A549 (cell line): ENCODE measurements around the gene KLF5. TPM values are rescaled to one million over a fixed set of nuclear protein-coding genes. Genes with fewer than 3 reads are reported as not detected.
A peak's percentile ranks its signal among the peaks of the same experiment; 100 is the strongest.

ENCODE experiments used
- ATAC-seq, 2 experiments: fragments of 200-7000 bp in 1 of 2; fragments of >200 bp in 1 of 2; cut with Nextera tagmentation in 1 of 2; cut with Tn5 transposase in 1 of 2; 3 replicates each; pipeline versions ENCODE4 v1.8.0 to v1.9.1; 2018 to 2020; ENCODE audit warnings: mild to moderate bottlenecking in 1 of 2, moderate library complexity in 1 of 2
- CTCF ChIA-PET: fragments of 300-600 bp; sonication (Branson Sonifier 250); formaldehyde crosslinking; extraction: SDS; loops from one replicate; lab custom pipeline; 2021; ENCODE audit warnings: antibody characterized with exemption, inconsistent platforms; lab: Yijun Ruan, JAX
- POLR2A ChIA-PET: fragments of 350-600 bp; formaldehyde crosslinking; extraction: SDS; loops from one replicate; lab custom pipeline; 2021; ENCODE audit warnings: antibody characterized with exemption, inconsistent platforms; lab: Yijun Ruan, JAX
- DNase-seq, 2 experiments: peaks; one replicate each; pipeline versions ENCODE4 v3.0.0 to v3.0.0-alpha.2; 2011 to 2016; ENCODE audit warnings: low read depth in 1 of 2, low spot score in 1 of 2
- FAIRE-seq: peaks from 2 replicates; lab custom pipeline; 2011; peaks lifted over from hg19 to GRCh38; lab: Jason Lieb, UNC
- H3K27ac ChIP-seq, 2 experiments: fragments of >200 bp; sonication (Bioruptor Twin); formaldehyde crosslinking; 3 replicates each; pipeline ENCODE4 v1.5.1; 2016 to 2017
- H3K4me1 ChIP-seq: fragments of >200 bp; sonication (Bioruptor Twin); formaldehyde crosslinking; 3 replicates; pipeline ENCODE4 v1.6.1; 2016
- H3K4me2 ChIP-seq: fragments of >200 bp; sonication (Bioruptor Twin); formaldehyde crosslinking; 3 replicates; pipeline ENCODE4 v1.6.1; 2016
- H3K4me3 ChIP-seq: fragments of >200 bp; sonication (Bioruptor Twin); formaldehyde crosslinking; 3 replicates; pipeline ENCODE4 v1.5.1; 2016
- H3K9me3 ChIP-seq: fragments of >200 bp; sonication (Bioruptor Twin); formaldehyde crosslinking; 3 replicates; pipeline ENCODE4 v1.6.1; 2016
- CHD4 ChIP-seq: fragments of 200-600 bp; sonication (generic); IDR thresholded peaks from 2 replicates; pipeline ENCODE4 v1.6.1; 2016; ENCODE audit warnings: antibody characterized with exemption, mild to moderate bottlenecking, borderline replicate concordance
- ESRRA ChIP-seq: fragments of 150-350 bp; IDR thresholded peaks from 2 replicates; pipeline ENCODE4 v1.6.1; 2014; ENCODE audit warnings: mild to moderate bottlenecking, low read length, borderline replicate concordance
- FOXS1 ChIP-seq: fragments of 250-450 bp; sonication (Bioruptor Pico); IDR thresholded peaks from 2 replicates; pipeline ENCODE4 v1.5.0; 2020; ENCODE audit warnings: mild to moderate bottlenecking, moderate library complexity
- GATA3 ChIP-seq: IDR thresholded peaks from 2 replicates; pipeline ENCODE4 v1.6.1; 2012; ENCODE audit warnings: borderline replicate concordance
- HOXA7 ChIP-seq: fragments of 250-450 bp; sonication (Bioruptor Pico); IDR thresholded peaks from 2 replicates; pipeline ENCODE4 v1.5.0; 2020; ENCODE audit warnings: mild to moderate bottlenecking, moderate library complexity
- MYC ChIP-seq: IDR thresholded peaks from 2 replicates; pipeline ENCODE4 v1.6.1; 2012; ENCODE audit warnings: mild to moderate bottlenecking, inconsistent platforms, low read length, improper control_type of control experiment, borderline replicate concordance
- NPAS2 ChIP-seq: fragments of 250-450 bp; sonication (Bioruptor Pico); IDR thresholded peaks from 2 replicates; pipeline ENCODE4 v1.8.0; 2022; ENCODE audit warnings: mild to moderate bottlenecking, moderate library complexity, borderline replicate concordance
- POLR2A ChIP-seq: IDR thresholded peaks from 2 replicates; pipeline ENCODE4 v1.6.1; 2012; ENCODE audit warnings: mild to moderate bottlenecking, low read length
- RFX5 ChIP-seq: fragments of 450-650 bp; IDR thresholded peaks from 2 replicates; pipeline ENCODE4 v1.7.1; 2014; ENCODE audit warnings: antibody characterized with exemption, mild to moderate bottlenecking, moderate library complexity
- RNF2 ChIP-seq: fragments of 200-600 bp; sonication (generic); IDR thresholded peaks from 2 replicates; pipeline ENCODE4 v1.6.1; 2016; ENCODE audit warnings: low read depth, mild to moderate bottlenecking, antibody characterized with exemption, moderate library complexity, borderline replicate concordance
- SREBF2 ChIP-seq: fragments of 450-650 bp; IDR thresholded peaks from 2 replicates; pipeline ENCODE4 v1.6.1; 2014; ENCODE audit warnings: mild to moderate bottlenecking, moderate library complexity
- TP53 ChIP-seq: fragments of 250-450 bp; sonication (Bioruptor Pico); IDR thresholded peaks from 2 replicates; pipeline ENCODE4 v1.5.0; 2021; ENCODE audit warnings: mild to moderate bottlenecking, moderate library complexity
- ZC3H11A ChIP-seq: fragments of 450-650 bp; IDR thresholded peaks from 2 replicates; pipeline ENCODE4 v1.6.1; 2014; ENCODE audit warnings: antibody characterized with exemption, mild to moderate bottlenecking
- ZNF302 ChIP-seq: fragments of 250-450 bp; sonication (Bioruptor Pico); IDR thresholded peaks from 2 replicates; pipeline ENCODE4 v1.9.0; 2021; ENCODE audit warnings: inconsistent platforms, mild to moderate bottlenecking, moderate library complexity
- WGBS: methylation state at CpG from one replicate; pipeline ENCODE4 v1.1.6; 2017; ENCODE audit errors: missing lambda C conversion rate; 5-methylcytosine and 5-hydroxymethylcytosine counted together
- polyA plus RNA-seq, 4 experiments: library from polyadenylated mRNA; depleted of rRNA in 3 of 4; stranded (reverse); fragments of >200 nt; fragmentation: RNase III in 1 of 4; extraction: RNeasy Plus Mini Kit Qiagen cat#74134 plus additional on column Dnase treatment in 1 of 4; gene quantifications; 2 replicates in 3 of 4; 3 replicates in 1 of 4; pipeline ENCODE4 v1.2.3, GENCODE V29; 2011 to 2017
- TF ChIP-seq, protein P1 (sequence below): fragments of 250-450 bp; sonication (Bioruptor Pico); IDR thresholded peaks from 2 replicates; pipeline ENCODE4 v1.5.0; 2021; ENCODE audit warnings: mild to moderate bottlenecking, moderate library complexity, borderline replicate concordance
- TF ChIP-seq, protein P2 (sequence below): fragments of 450-650 bp; IDR thresholded peaks from 2 replicates; pipeline ENCODE4 v1.6.1; 2014; ENCODE audit warnings: antibody characterized with exemption
- TF ChIP-seq, protein P3 (sequence below): fragments of 150-350 bp; IDR thresholded peaks from 2 replicates; pipeline ENCODE4 v1.6.1; 2014; ENCODE audit warnings: low read depth, mild to moderate bottlenecking, low read length
- TF ChIP-seq, protein P4 (sequence below): fragments of >200 bp; sonication (Bioruptor Twin); formaldehyde crosslinking; IDR thresholded peaks from 3 replicates; pipeline ENCODE4 v1.5.1; 2016

The KLF5 gene
- polyA plus RNA-seq, 2 of the 4 experiments (the other 2 are of a cell fraction): 48.7 to 83.5 TPM

DNA sequence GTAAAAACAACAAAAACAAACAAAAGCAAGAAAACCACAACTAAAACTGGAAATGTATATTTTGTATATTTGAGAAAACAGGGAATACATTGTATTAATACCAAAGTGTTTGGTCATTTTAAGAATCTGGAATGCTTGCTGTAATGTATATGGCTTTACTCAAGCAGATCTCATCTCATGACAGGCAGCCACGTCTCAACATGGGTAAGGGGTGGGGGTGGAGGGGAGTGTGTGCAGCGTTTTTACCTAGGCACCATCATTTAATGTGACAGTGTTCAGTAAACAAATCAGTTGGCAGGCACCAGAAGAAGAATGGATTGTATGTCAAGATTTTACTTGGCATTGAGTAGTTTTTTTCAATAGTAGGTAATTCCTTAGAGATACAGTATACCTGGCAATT lies 17.1 kb downstream of the KLF5 start (continued):
- TF ChIP-seq ESRRA: no peak

DNA sequence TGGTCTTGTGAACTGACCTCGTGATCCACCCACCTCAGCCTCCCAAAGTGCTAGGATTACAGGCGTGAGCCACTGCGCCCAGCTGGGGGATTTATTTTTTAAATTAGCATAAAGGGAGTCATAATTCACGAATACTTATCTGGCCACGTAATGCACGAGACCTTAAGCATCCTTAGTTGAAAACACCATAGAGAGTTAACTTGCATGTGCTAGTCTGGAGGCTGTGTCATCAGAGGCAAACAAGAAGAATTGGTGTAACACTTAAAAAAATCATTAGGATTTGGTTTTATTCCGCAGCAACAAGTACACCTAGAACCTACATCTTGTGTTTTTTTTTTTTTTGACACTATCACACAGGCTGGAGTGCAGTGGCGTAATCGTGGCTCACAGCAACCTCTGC lies 19.1 kb downstream of the KLF5 start:
- ATAC-seq (no peak; a peak in 1 of 6 replicates), DNase-seq (no peak), FAIRE-seq (no peak)
- Histone ChIP-seq H3K4me1 (peaks cover 32% of the 10 kb centered on the region), H3K9me3 (no peaks in the 10 kb centered on the region), H3K4me2 (no peak overlapping the region), H3K4me3 (no peak overlapping the region), H3K27ac (no peak overlapping the region)
- ChIA-PET CTCF (no interaction called here), POLR2A (no interaction called here)
- 93% methylated on average over 9 of the region's 9 CpGs for WGBS
- no peak for TF ChIP-seq SREBF2
- TF ChIP-seq ZNF302 (CRISPR knock-in tag): no peak
- TF ChIP-seq, protein P1, sequence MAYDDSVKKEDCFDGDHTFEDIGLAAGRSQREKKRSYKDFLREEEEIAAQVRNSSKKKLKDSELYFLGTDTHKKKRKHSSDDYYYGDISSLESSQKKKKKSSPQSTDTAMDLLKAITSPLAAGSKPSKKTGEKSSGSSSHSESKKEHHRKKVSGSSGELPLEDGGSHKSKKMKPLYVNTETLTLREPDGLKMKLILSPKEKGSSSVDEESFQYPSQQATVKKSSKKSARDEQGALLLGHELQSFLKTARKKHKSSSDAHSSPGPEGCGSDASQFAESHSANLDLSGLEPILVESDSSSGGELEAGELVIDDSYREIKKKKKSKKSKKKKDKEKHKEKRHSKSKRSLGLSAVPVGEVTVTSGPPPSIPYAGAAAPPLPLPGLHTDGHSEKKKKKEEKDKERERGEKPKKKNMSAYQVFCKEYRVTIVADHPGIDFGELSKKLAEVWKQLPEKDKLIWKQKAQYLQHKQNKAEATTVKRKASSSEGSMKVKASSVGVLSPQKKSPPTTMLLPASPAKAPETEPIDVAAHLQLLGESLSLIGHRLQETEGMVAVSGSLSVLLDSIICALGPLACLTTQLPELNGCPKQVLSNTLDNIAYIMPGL (CRISPR knock-in tag): no peak
- no peak for TF ChIP-seq TP53 (CRISPR knock-in tag)

DNA sequence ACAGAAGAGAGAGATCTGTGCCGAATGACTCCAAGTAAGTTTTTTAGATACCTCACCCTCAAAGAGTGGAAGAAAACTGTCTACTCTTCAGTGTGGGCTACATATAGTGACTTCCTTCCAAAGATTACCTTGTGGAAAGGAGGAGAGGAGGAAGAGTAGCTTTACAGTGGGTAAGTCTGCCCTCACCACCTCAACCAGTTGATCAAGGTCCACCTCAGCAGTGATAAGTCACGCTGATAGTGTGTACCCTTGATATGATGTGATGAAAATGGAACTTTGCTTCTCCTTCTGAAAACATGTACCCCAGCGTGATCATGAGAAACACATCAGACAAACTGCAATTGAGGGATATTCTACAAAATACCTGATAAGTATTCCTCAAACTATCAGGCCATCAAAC lies 20.6 kb downstream of the KLF5 start:
- POLR2A ChIA-PET: no interaction called here
- FAIRE-seq (no peak), ATAC-seq (peak; percentile 58 to 59; a peak in 4 of 6 replicates), DNase-seq (no peak)
- Histone ChIP-seq H3K4me1 (peaks cover 17% of the 10 kb centered on the region), H3K27ac (no peak overlapping the region), H3K4me2 (no peak overlapping the region)
- CTCF ChIA-PET: no interaction called here
- 88% methylated on average over 3 of the region's 3 CpGs for WGBS
- TF ChIP-seq, protein P2, sequence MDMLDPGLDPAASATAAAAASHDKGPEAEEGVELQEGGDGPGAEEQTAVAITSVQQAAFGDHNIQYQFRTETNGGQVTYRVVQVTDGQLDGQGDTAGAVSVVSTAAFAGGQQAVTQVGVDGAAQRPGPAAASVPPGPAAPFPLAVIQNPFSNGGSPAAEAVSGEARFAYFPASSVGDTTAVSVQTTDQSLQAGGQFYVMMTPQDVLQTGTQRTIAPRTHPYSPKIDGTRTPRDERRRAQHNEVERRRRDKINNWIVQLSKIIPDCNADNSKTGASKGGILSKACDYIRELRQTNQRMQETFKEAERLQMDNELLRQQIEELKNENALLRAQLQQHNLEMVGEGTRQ: no peak
- TF ChIP-seq GATA3 (no peak), NPAS2 (CRISPR knock-in tag) (no peak), SREBF2 (no peak), RNF2 (no peak), ESRRA (no peak), CHD4 (no peak), MYC (no peak), FOXS1 (CRISPR knock-in tag) (no peak), POLR2A (no peak), RFX5 (no peak), HOXA7 (CRISPR knock-in tag) (no peak), ZC3H11A (no peak)
- TF ChIP-seq, protein P3, sequence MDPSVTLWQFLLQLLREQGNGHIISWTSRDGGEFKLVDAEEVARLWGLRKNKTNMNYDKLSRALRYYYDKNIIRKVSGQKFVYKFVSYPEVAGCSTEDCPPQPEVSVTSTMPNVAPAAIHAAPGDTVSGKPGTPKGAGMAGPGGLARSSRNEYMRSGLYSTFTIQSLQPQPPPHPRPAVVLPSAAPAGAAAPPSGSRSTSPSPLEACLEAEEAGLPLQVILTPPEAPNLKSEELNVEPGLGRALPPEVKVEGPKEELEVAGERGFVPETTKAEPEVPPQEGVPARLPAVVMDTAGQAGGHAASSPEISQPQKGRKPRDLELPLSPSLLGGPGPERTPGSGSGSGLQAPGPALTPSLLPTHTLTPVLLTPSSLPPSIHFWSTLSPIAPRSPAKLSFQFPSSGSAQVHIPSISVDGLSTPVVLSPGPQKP: no peak
- TF ChIP-seq, protein P4, sequence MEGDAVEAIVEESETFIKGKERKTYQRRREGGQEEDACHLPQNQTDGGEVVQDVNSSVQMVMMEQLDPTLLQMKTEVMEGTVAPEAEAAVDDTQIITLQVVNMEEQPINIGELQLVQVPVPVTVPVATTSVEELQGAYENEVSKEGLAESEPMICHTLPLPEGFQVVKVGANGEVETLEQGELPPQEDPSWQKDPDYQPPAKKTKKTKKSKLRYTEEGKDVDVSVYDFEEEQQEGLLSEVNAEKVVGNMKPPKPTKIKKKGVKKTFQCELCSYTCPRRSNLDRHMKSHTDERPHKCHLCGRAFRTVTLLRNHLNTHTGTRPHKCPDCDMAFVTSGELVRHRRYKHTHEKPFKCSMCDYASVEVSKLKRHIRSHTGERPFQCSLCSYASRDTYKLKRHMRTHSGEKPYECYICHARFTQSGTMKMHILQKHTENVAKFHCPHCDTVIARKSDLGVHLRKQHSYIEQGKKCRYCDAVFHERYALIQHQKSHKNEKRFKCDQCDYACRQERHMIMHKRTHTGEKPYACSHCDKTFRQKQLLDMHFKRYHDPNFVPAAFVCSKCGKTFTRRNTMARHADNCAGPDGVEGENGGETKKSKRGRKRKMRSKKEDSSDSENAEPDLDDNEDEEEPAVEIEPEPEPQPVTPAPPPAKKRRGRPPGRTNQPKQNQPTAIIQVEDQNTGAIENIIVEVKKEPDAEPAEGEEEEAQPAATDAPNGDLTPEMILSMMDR: no peak
- TF ChIP-seq, all 56 proteins: peak for 0
- Histone ChIP-seq H3K4me3 (no peak overlapping the region), H3K9me3 (no peaks in the 10 kb centered on the region)
